DOHH2 (cell line): ENCODE results near the gene EVL.

Experiments
- H3F3A ChIP-seq: fragments of 200-600 bp; sonication (generic), shearing (Covaris generic); 2 replicates; pipeline ENCODE4 v1.6.0; 2016; ENCODE audit warnings: antibody characterized with exemption, mild to moderate bottlenecking; ENCODE audit not compliant: control insufficient read depth, insufficient read depth
- H3K27ac ChIP-seq: fragments of 200-600 bp; sonication (generic); 2 replicates; pipeline ENCODE4 v1.5.1; 2014; ENCODE audit warnings: low read depth, mild to moderate bottlenecking, low read length, moderate library complexity
- H3K27me3 ChIP-seq: fragments of 200-600 bp; sonication (generic); 2 replicates; pipeline ENCODE4 v1.6.1; 2014; ENCODE audit warnings: mild to moderate bottlenecking, low read length, mixed read lengths; ENCODE audit not compliant: control insufficient read depth
- H3K36me3 ChIP-seq: fragments of 200-600 bp; sonication (generic); 2 replicates; pipeline ENCODE4 v1.6.1; 2014; ENCODE audit warnings: mild to moderate bottlenecking, low read length, moderate library complexity, mixed read lengths; ENCODE audit not compliant: control insufficient read depth
- H3K4me1 ChIP-seq: fragments of 200-600 bp; sonication (generic); 2 replicates; pipeline ENCODE4 v1.6.1; 2014; ENCODE audit warnings: mild to moderate bottlenecking, low read length, mixed read lengths; ENCODE audit not compliant: control insufficient read depth
- H3K4me2 ChIP-seq: fragments of 200-600 bp; sonication (generic); 2 replicates; pipeline ENCODE4 v1.6.0; 2014; ENCODE audit warnings: mild to moderate bottlenecking, low read length, moderate library complexity
- H3K4me3 ChIP-seq: fragments of 200-600 bp; sonication (generic); 2 replicates; pipeline ENCODE4 v1.5.1; 2014; ENCODE audit warnings: mild to moderate bottlenecking, low read length, mixed read lengths
- H3K79me2 ChIP-seq: fragments of 200-600 bp; sonication (generic); 2 replicates; pipeline ENCODE4 v1.6.1; 2014; ENCODE audit warnings: mild to moderate bottlenecking, low read length, mixed read lengths; ENCODE audit not compliant: control insufficient read depth
- H3K9me2 ChIP-seq: fragments of 200-600 bp; sonication (generic); replicated peaks from 2 replicates; pipeline ENCODE4 v1.6.1; 2014; ENCODE audit warnings: mild to moderate bottlenecking, low read length, mixed read lengths; ENCODE audit not compliant: control insufficient read depth
- H3K9me3 ChIP-seq: fragments of 200-600 bp; sonication (generic); 2 replicates; pipeline ENCODE4 v1.6.1; 2014; ENCODE audit warnings: antibody characterized with exemption, low read length, mixed read lengths; ENCODE audit not compliant: control insufficient read depth, insufficient read depth
- H4K20me1 ChIP-seq: fragments of 200-600 bp; sonication (generic); 2 replicates; pipeline ENCODE4 v1.6.0; 2014; ENCODE audit warnings: low read depth, mild to moderate bottlenecking, antibody characterized with exemption, low read length, moderate library complexity; ENCODE audit not compliant: control insufficient read depth, insufficient read depth
- EZH2phosphoT487 ChIP-seq: fragments of 200-600 bp; sonication (generic); IDR thresholded peaks from 2 replicates; pipeline ENCODE4 v1.6.1; 2017; ENCODE audit warnings: borderline replicate concordance, mild to moderate bottlenecking, antibody characterized with exemption, low read length, moderate library complexity, mixed read lengths
- TF ChIP-seq, protein P1 (sequence below): fragments of 200-600 bp; sonication (generic); IDR thresholded peaks from one replicate; pipeline ENCODE4 v1.5.1; 2014; ENCODE audit warnings: antibody characterized with exemption, mild to moderate bottlenecking, low read depth, low read length; ENCODE audit not compliant: poor library complexity, severe bottlenecking

The EVL gene

GRCh38 chr14:100138955-100139354, 73.7 kb downstream of the EVL start:
- no peaks in the 10 kb centered on the region for H3K27me3 ChIP-seq
- H3F3A ChIP-seq, result no peaks in the 10 kb centered on the region
- no peaks in the 10 kb centered on the region for H4K20me1 ChIP-seq
- no peaks in the 10 kb centered on the region for H3K9me3 ChIP-seq
- H3K4me2 ChIP-seq, result no peak overlapping the region
- no peaks in the 10 kb centered on the region for H3K36me3 ChIP-seq
- H3K9me2 ChIP-seq, result no peaks in the 10 kb centered on the region
- no peak overlapping the region for H3K27ac ChIP-seq
- no peak for TF ChIP-seq EZH2phosphoT487
- TF ChIP-seq, protein P1, sequence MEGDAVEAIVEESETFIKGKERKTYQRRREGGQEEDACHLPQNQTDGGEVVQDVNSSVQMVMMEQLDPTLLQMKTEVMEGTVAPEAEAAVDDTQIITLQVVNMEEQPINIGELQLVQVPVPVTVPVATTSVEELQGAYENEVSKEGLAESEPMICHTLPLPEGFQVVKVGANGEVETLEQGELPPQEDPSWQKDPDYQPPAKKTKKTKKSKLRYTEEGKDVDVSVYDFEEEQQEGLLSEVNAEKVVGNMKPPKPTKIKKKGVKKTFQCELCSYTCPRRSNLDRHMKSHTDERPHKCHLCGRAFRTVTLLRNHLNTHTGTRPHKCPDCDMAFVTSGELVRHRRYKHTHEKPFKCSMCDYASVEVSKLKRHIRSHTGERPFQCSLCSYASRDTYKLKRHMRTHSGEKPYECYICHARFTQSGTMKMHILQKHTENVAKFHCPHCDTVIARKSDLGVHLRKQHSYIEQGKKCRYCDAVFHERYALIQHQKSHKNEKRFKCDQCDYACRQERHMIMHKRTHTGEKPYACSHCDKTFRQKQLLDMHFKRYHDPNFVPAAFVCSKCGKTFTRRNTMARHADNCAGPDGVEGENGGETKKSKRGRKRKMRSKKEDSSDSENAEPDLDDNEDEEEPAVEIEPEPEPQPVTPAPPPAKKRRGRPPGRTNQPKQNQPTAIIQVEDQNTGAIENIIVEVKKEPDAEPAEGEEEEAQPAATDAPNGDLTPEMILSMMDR, result no peak
- H3K4me1 ChIP-seq, result no peaks in the 10 kb centered on the region
- no peak overlapping the region for H3K4me3 ChIP-seq
- H3K79me2 ChIP-seq, result no peaks in the 10 kb centered on the region

DNA sequence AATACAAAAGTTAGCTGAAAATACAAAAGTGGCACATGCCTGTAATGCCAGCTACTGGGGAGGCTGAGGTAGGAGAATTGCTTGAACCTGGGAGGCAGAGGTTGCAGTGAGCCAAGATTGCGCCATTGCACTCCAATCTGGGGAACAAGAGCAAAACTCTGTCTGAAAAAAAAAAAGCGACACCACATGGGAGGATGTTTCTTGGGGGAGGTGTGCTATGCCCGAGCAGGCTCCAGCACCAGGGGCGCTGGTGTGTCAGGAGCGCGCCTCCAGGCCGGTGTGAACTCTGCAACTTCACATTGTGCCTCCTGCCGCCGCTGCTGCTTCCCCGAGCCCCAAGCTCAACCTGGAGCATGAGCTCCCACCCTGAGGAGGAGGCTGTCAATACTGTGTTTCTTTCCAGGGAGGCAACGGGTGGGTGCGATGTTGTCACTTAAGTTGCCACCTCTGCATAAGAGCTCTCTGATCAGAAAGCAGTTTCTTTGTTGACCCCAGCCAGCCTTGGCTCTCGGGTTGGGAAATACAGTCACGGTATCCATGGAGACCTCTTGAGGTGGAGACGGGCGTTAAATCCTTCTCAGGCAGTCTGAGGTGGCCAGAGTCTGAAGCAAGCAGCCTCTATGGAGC, 75.3 kb downstream of the EVL start:
- Histone ChIP-seq H3F3A (no peaks in the 10 kb centered on the region), H3K27ac (no peak overlapping the region), H3K9me3 (no peaks in the 10 kb centered on the region), H3K4me1 (no peaks in the 10 kb centered on the region), H3K27me3 (no peaks in the 10 kb centered on the region), H3K9me2 (no peaks in the 10 kb centered on the region), H3K4me2 (no peak overlapping the region), H4K20me1 (no peaks in the 10 kb centered on the region), H3K4me3 (no peak overlapping the region), H3K36me3 (no peaks in the 10 kb centered on the region), H3K79me2 (no peaks in the 10 kb centered on the region)
- TF ChIP-seq EZH2phosphoT487, result no peak
- TF ChIP-seq, protein P1, result no peak

- Histone ChIP-seq H3K9me3 (no peaks in the 10 kb centered on the region), H3K79me2 (no peaks in the 10 kb centered on the region), H3K27ac (no peak overlapping the region), H3K36me3 (no peaks in the 10 kb centered on the region), H3K4me1 (no peaks in the 10 kb centered on the region), H4K20me1 (no peaks in the 10 kb centered on the region), H3F3A (no peaks in the 10 kb centered on the region), H3K27me3 (no peaks in the 10 kb centered on the region), H3K4me2 (no peak overlapping the region), H3K9me2 (no peaks in the 10 kb centered on the region), H3K4me3 (no peak overlapping the region)
- TF ChIP-seq, protein P1, result no peak
- TF ChIP-seq EZH2phosphoT487, result no peak
Measured at GRCh38 chr14:100141098-100141497, 75.9 kb downstream of the EVL start.
